Motor neuron (in vitro differentiated cells): ENCODE data around the gene KIF20A. TPM values are rescaled to one million over a fixed set of nuclear protein-coding genes. Genes with fewer than 3 reads are reported as not detected.

Experiments used
- total RNA-seq, 8 experiments: library from RNA; unstranded; fragments of 300-600 nt; gene quantifications; 2 replicates each; pipeline versions ENCODE4 v1.2.3 to v1.2.4, GENCODE V29; 2022

KIF20A gene
- total RNA-seq, 8 experiments from 2014 or later = 0.46 to 44.4 (median 2.3) TPM

Other genes with a start within 250 kb of the KIF20A start
- 10 to 100 TPM; 12.2 to 32.8 (median 23.9) TPM for gene FAM13B, start 146.0 kb upstream of the KIF20A start, total RNA-seq
- under 1 TPM in 4 of 8 experiments, not detected in 4; 0.16 to 0.95 (median 0.54) TPM for gene WNT8A, start 95.1 kb upstream of the KIF20A start, total RNA-seq
- gene NME5, start 39.7 kb upstream of the KIF20A start, total RNA-seq = 10 to 100 TPM in 1 of 8 experiments, 1 to 10 TPM in 6, not detected in 1; 1.7 to 26.2 (median 5.1) TPM
- 100 to 1,000 TPM in 1 of 8 experiments, 10 to 100 TPM in 7; 32.7 to 130 (median 43.5) TPM for gene BRD8, start 482 bp upstream of the KIF20A start, total RNA-seq
- gene CDC23, start 34.2 kb downstream of the KIF20A start, total RNA-seq = 10 to 100 TPM; 17.7 to 40.7 (median 32.5) TPM
- gene GFRA3, start 95.5 kb downstream of the KIF20A start, total RNA-seq = under 1 TPM; 0.14 to 0.65 (median 0.50) TPM
- 10 to 100 TPM in 2 of 8 experiments, 1 to 10 TPM in 3, under 1 TPM in 3; 0.15 to 17.7 (median 1.3) TPM for gene CDC25C, start 152.7 kb downstream of the KIF20A start, total RNA-seq
- 10 to 100 TPM; 23.2 to 47.0 (median 29.5) TPM for gene FAM53C, start 159.2 kb downstream of the KIF20A start, total RNA-seq
- 10 to 100 TPM; 26.3 to 78.4 (median 56.4) TPM for gene KDM3B, start 173.6 kb downstream of the KIF20A start, total RNA-seq